ENCODE data around the gene POLRMT.

The POLRMT gene

GRCh38 chr19:577439-578392 is 55.6 kb downstream of the POLRMT start:
- FAIRE-seq, result no peak

- FAIRE-seq, result no peak
These were observed 56.4 kb downstream of the POLRMT start for GRCh38 chr19:576768-577438.

- FAIRE-seq, result no peak
These were observed 57.5 kb downstream of the POLRMT start for GRCh38 chr19:575527-576506.

GRCh38 chr19:574658-575526 is 58.4 kb downstream of the POLRMT start:
- FAIRE-seq, result no peak

GRCh38 chr19:573519-573825 is 59.9 kb downstream of the POLRMT start:
- no peak for FAIRE-seq

- FAIRE-seq, result no peak
These were observed 60.4 kb downstream of the POLRMT start for GRCh38 chr19:572743-573518.

- FAIRE-seq, result peak; percentile 8
These were observed 61.1 kb downstream of the POLRMT start, which contains the start of gene BSG for GRCh38 chr19:572140-572742. Gene BSG, plus strand, starts transcription at chr19:572596. Its CDS starts 39 bp downstream, at chr19:572635.

- no peak for FAIRE-seq
These were observed 61.8 kb downstream of the POLRMT start for GRCh38 chr19:571566-571974.

GRCh38 chr19:570937-571565 is 62.3 kb downstream of the POLRMT start:
- no peak for FAIRE-seq

- FAIRE-seq, result no peak
These were observed 63.1 kb downstream of the POLRMT start for GRCh38 chr19:570251-570686.

GRCh38 chr19:567296-567900 is 65.9 kb downstream of the POLRMT start:
- FAIRE-seq, result no peak

All from endometrium (tissue), 2 donors.